HT1080 (cell line): ENCODE data around the gene POU5F1. TPM values are rescaled to one million over a fixed set of nuclear protein-coding genes. Genes with fewer than 3 reads are reported as not detected.

Experiments used
- DNase-seq: peaks from one replicate; pipeline ENCODE4 v3.0.0-alpha.2; 2015; ENCODE audit warnings: low read depth
- total RNA-seq: library from RNA; depleted of rRNA; stranded (reverse); fragments of >200 nt; shearing (Covaris generic); gene quantifications from 2 replicates; pipeline ENCODE4 v1.2.3, GENCODE V29; 2014

POU5F1 gene
- total RNA-seq, 1 experiment from 2014 or later = not detected

GRCh38 chr6:31144296-31144969 is 26.0 kb downstream of the POU5F1 start:
- no peak for DNase-seq

- peak; percentile 88 for DNase-seq
Observed at GRCh38 chr6:31143148-31143547, 27.3 kb downstream of the POU5F1 start.

GRCh38 chr6:31142361-31142761 is 28.1 kb downstream of the POU5F1 start:
- no peak for DNase-seq

GRCh38 chr6:31140643-31141042 is 29.8 kb downstream of the POU5F1 start:
- no peak for DNase-seq

- peak; percentile 65 for DNase-seq
Observed at GRCh38 chr6:31139599-31139998, 30.9 kb downstream of the POU5F1 start.

- DNase-seq = no peak
Observed at GRCh38 chr6:31138982-31139381, 31.5 kb downstream of the POU5F1 start, which contains the start of gene PSORS1C2. Gene PSORS1C2 (minus strand): TSS chr6:31139066. CDS start chr6:31139026, 40 bp downstream.

GRCh38 chr6:31135710-31136109 is 34.8 kb downstream of the POU5F1 start:
- DNase-seq = no peak

GRCh38 chr6:31132806-31133205 is 37.7 kb downstream of the POU5F1 start:
- DNase-seq = no peak

GRCh38 chr6:31131595-31131994 is 38.9 kb downstream of the POU5F1 start:
- DNase-seq = no peak

- no peak for DNase-seq
Observed at GRCh38 chr6:31130751-31131150, 39.7 kb downstream of the POU5F1 start.

GRCh38 chr6:31129130-31129529 is 41.4 kb downstream of the POU5F1 start:
- DNase-seq = no peak

- DNase-seq = peak; percentile 39
Observed at GRCh38 chr6:31128093-31128676, 42.3 kb downstream of the POU5F1 start.

GRCh38 chr6:31126396-31127175 is 43.9 kb downstream of the POU5F1 start:
- DNase-seq = no peak

GRCh38 chr6:31125586-31126363 is 44.7 kb downstream of the POU5F1 start:
- peak; percentile 32 for DNase-seq

- DNase-seq = peak; percentile 49
Observed at GRCh38 chr6:31125162-31125561, 45.3 kb downstream of the POU5F1 start.

GRCh38 chr6:31122791-31123706 is 47.4 kb downstream of the POU5F1 start:
- peak; percentile 84 for DNase-seq

GRCh38 chr6:31121131-31121790 is 49.2 kb downstream of the POU5F1 start:
- no peak for DNase-seq

- no peak for DNase-seq
Observed at GRCh38 chr6:31120151-31120915, 50.1 kb downstream of the POU5F1 start, which contains the start of gene CDSN. Gene CDSN (minus strand): TSS chr6:31120446. CDS start chr6:31120419, 27 bp downstream.

- no peak for DNase-seq
Observed at GRCh38 chr6:31118178-31118577, 52.3 kb downstream of the POU5F1 start.
